GM12873 (cell line): ENCODE data around the gene SFMBT2.

ENCODE experiments used
- CTCF ChIP-seq: IDR thresholded peaks from 2 replicates; pipeline ENCODE4 v1.5.1; 2012; ENCODE audit warnings: low read depth, mild to moderate bottlenecking, moderate library complexity, low read length, control low read depth; ENCODE audit not compliant: insufficient read depth; ENCODE audit errors: missing control alignments

SFMBT2 gene

DNA sequence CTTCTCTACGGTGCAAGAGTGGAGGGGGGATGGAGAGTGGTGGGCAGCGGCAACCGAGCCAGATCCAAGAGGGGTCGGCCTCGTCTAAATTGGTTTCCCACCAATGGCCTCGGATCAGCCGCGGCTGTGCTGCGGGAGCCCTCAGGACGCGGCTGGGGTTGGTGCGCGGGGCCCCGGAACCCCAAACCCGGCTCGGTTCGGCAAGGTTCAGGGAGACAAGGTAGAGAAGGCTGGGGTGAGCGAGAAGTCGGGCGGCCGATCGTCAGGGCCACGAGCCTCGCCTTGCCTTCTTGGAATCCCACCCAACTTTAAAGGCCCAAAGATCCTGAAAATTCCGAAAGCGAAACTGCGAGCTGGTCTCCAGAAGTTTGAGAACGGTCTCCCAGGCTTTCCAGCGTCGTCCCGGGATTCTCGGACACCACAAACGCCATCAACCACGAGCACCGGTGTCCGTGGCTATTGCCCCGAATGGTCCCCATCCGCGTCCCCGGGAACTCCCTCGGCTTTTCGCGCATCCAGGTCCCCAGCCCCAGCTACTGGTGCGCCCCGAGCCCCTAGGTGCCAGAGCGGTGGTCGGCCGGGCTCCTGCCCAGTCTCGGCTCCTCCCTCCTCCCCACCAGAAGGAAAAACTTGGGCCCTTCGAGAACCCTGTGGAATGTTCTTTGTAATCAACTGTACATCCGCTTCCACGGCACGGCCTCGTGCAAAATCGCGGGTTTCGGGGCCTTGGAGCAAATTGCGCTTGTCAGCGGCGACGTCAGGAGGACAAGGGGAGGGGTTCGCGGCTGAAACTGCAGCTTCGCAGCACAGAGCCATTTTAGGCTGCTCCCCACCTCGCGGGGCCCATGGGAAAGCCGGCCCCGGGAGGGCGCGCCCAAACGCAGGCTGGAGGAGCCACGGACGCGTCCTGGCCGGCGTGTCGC is 3.2 kb downstream of the SFMBT2 start:
- TF ChIP-seq CTCF, result no peak

DNA sequence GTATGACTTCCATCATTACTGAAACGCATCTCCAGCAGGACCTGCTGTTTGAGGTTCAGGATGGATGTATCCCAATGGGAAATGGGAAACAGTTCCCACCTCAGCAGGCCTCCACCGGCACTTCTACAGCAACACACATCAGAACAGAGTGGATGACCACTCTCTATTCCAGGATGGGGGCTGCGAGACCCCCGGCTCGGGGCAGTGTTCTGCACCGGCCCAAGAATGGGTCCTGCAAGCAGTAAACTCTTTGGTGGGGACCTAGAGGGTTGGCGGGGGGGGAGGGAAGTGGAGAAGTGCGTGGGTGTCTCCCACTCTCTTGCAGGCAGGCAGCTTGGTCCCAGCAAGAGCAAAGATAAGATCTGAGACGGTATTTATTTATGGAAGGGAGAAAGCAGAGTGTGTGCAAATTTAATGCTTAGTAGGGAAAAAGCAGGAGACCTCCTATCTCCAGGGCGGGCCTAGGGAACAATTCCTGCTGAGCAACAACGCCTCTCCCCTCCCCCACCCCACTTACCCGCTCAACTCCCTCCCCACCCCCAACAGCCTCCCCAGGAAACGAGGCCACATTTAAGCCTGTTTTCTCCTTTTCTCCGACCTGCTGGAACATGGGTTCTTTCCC is 4.0 kb downstream of the SFMBT2 start:
- no peak for TF ChIP-seq CTCF

- TF ChIP-seq CTCF, result no peak
Observed at GRCh38 chr10:7405637-7406036, 5.2 kb downstream of the SFMBT2 start.

- no peak for TF ChIP-seq CTCF
Observed at GRCh38 chr10:7403620-7404019, 7.2 kb downstream of the SFMBT2 start.

GRCh38 chr10:7401782-7402181 is 9.1 kb downstream of the SFMBT2 start:
- TF ChIP-seq CTCF, result no peak

DNA sequence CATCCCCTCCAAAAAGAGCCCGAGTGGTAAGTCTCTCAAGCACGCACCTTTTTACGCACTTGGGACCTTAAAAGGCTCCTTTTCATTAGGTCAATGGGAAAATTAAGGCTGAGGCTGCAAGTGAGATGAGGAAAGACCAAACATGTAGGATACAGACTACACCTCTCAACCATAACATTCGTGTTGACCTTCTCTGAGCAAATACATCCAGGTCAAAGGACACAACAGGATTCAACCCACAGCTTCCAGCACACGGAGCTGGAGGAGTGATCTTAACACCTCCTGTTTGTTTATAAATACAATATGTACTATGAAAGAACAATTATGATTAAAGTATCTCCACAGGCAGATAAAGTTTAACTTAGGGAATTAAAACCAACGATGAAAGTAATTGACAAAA is 9.7 kb downstream of the SFMBT2 start:
- no peak for TF ChIP-seq CTCF

- no peak for TF ChIP-seq CTCF
Observed at GRCh38 chr10:7400068-7400715, 10.6 kb downstream of the SFMBT2 start.
